Right lobe of liver (tissue), 4 donors: ENCODE measurements around the gene IFNL4.

Experiments used
- CTCF ChIP-seq, 4 donors: fragments of 200-600 bp in 3 of 4; fragments of 450-650 bp in 1 of 4; IDR thresholded peaks; one replicate each; pipeline versions ENCODE4 v1.5.1 to v1.8.0; 2016 to 2022; ENCODE audit warnings: antibody characterized with exemption in 4 of 4, mild to moderate bottlenecking in 2 of 4
- POLR2A ChIP-seq: fragments of 450-650 bp; IDR thresholded peaks from one replicate; pipeline ENCODE4 v1.6.1; 2017; ENCODE audit warnings: antibody characterized with exemption, mild to moderate bottlenecking
- donor health status: DM: no; HTN: no; CAD: no.
- donor health status: DM: no; HTN: no; CAD: no.
- donor health status: DM: no; HTN: yes; CAD: no.

GRCh38 chr19:39275578-39275977 is 26.9 kb upstream of the IFNL4 start:
- TF ChIP-seq CTCF (IDR thresholded peaks at IDR 0.05) (no peak), POLR2A (no peak)
